AG09319 (cell line): Measurements from ENCODE around the gene PLCG1.

Source experiments
- DNase-seq: peaks from one replicate; pipeline ENCODE4 v3.0.0-alpha.2; 2010; ENCODE audit warnings: low read depth; ENCODE audit errors: extremely low read depth
- CTCF ChIP-seq: IDR thresholded peaks from 2 replicates; pipeline ENCODE4 v1.5.1; 2011; ENCODE audit warnings: low read depth, mild to moderate bottlenecking, inconsistent platforms, low read length, moderate library complexity

Gene PLCG1

GRCh38 chr20:41173791-41174341 lies 36.5 kb downstream of the PLCG1 start:
- no peak for TF ChIP-seq CTCF
- no peak for DNase-seq

GRCh38 chr20:41174373-41174772 lies 37.0 kb downstream of the PLCG1 start:
- TF ChIP-seq CTCF: no peak
- no peak for DNase-seq

- no peak for DNase-seq
- no peak for TF ChIP-seq CTCF
Measured at GRCh38 chr20:41174782-41175181, 37.4 kb downstream of the PLCG1 start.

- no peak for DNase-seq
- TF ChIP-seq CTCF: no peak
Measured at GRCh38 chr20:41175201-41175651, 37.9 kb downstream of the PLCG1 start.

- DNase-seq: no peak
Measured at GRCh38 chr20:41175727-41176330, 38.5 kb downstream of the PLCG1 start.

GRCh38 chr20:41176711-41177552 lies 39.6 kb downstream of the PLCG1 start:
- DNase-seq: no peak
- TF ChIP-seq CTCF: no peak

More at GRCh38 chr20:41175727-41176330, 38.5 kb downstream of the PLCG1 start:
- no peak for TF ChIP-seq CTCF

- peak; percentile 83 for DNase-seq
- TF ChIP-seq CTCF: no peak
Measured at GRCh38 chr20:41177636-41178035, 40.3 kb downstream of the PLCG1 start.
